GM18511 (cell line): ENCODE measurements around the gene TCF4.

Experiments
- ATAC-seq: cut with Tn5 transposase; IDR thresholded peaks from one replicate; pipeline ENCODE4 v1.9.1; 2021; ENCODE audit warnings: mild to moderate bottlenecking, moderate library complexity; ENCODE audit not compliant: unreplicated experiment

Gene TCF4

DNA sequence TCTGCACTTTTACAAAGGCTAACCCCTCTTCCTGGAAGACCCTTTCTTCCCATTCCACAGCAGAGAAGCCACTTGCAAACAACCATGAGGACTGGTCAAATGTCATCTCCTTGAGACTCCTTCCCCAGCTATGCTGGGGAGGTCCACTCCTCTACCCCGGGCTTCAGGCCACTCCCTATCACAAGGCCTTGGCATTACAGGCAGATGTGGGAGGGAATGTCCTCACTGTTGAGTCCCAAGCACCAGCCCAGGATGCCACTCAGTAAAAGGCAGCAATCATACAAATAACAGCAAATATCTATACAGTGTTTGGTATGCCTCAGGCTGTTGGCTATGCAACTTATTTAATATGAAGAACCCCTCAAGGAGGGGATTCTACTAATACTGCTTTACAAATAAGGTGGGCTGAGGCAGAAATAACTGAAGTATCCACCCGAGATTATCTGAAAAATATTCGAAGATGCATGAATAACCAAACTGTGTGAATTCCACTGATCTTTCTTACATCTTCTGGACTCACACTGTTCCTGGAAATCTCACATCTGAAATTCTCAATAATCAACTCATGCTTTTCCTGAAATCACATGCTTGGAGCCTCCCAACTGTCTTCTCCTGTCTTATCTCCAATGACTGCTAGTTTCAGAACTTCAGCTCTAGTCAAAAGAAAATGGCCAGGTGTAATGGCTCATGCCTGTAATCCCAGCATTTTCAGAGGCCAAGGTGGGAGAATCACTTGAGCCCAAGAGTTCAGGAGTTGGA, 226.3 kb downstream of the TCF4 start:
- no peak for ATAC-seq

DNA sequence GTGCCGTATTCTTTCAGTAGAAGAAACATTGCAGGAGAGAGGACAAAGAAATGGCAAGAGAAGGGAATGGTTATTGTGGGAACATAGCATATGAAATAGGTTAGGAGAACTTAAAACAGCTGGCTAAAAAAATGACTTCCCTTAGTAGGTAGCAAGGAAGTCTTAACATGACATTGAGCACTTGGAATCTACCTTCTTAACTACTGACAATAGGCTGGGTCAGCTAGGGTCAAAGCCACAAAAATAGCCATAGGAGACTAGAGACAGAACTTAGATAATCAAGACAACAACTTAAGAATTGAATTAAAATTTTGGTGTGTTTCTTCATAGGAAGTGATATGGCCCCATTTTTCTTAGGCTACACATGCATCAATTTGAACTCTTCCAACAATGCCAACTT, 227.9 kb downstream of the TCF4 start:
- no peak for ATAC-seq

DNA sequence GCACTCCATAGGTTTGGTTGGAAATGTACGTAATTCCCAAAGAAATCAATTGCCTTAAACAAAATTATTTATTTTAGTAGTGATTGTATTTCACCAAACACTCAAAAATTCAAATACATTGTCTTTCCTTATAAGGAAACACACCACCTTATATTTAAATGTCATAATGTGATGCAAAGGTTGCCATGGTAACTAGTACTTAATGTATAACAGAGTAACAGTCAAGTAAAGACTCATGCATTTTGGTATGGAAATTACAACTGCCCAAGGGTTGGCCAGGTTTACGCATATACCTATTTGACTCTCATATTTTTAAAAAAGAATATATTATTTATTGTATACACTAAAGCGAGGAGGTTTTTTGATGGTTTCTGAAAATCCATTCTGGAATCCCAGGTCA, 231.2 kb downstream of the TCF4 start:
- ATAC-seq, result no peak

DNA sequence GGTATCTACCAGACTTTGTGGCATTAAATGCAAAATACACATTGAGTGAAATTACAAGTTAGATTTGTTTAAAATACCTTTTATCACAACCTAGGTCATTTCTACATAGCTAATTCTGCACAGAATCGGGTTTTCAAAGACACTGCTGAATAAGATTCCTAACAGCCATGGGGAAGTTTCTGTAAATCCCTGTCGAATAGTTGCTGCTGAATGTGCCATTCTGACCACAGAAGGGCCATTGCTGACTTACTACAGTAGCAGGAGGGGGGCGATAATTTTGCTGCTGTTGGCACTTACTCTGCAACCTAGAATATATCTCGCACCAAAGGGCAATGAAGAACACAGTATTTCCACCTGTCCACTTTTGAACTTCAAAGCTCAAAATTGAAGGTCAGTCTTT, 232.8 kb downstream of the TCF4 start:
- ATAC-seq, result no peak

DNA sequence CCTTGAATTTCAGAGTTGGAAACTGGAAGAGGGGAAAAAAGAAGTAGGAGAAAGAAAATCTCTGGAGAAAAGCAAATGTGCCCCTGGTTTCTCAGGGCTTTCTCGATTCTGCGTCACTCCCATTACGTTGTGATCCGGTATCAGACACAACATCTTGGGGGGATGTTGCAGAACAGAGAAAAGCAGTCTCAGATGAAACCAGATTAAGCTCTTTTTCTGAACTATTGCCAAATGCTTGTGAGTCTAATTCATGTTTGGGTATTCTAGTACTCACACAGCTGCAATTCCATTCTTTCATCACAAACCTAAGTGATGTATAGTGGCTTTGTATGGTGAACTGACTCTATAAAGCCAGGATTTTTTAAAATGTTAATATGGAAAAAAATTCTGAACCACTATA, 233.2 kb downstream of the TCF4 start:
- no peak for ATAC-seq

DNA sequence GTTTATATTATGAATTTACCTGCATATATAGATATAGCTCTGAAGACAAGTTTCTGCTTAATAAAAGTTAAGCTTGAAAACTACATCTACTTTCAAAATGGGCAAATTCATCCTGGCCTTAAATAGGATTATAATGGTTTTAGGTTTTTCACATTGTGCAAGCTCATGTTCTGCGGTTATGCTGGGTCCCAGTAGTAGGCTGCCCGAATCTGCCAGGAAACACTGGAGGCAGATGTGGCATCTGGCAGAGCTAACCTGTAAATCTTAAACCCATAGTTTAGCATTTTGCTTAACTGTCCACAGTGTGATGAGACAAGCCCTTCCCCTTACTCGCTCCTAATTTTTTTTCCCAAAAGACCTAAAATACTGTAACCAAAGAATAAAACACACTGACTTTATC, 234.2 kb downstream of the TCF4 start:
- no peak for ATAC-seq

DNA sequence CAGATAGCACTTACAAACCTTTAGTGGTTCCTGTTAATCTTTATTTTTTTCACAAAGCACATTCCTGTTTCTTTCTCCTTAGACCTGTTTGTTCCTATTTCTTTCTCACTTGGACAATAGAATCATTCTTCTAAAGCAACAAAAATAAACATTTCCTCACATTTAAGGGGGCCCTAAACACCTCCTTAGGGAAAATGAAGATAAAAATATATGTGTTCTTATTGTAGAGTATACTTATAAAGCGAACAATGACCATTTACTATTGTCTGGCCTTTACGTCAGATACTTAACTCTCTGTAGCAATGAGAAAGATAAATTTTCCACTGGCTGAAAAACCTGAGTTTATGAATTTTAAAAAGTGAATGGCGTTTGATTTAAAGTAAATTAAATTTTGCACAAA, 234.6 kb downstream of the TCF4 start:
- no peak for ATAC-seq

DNA sequence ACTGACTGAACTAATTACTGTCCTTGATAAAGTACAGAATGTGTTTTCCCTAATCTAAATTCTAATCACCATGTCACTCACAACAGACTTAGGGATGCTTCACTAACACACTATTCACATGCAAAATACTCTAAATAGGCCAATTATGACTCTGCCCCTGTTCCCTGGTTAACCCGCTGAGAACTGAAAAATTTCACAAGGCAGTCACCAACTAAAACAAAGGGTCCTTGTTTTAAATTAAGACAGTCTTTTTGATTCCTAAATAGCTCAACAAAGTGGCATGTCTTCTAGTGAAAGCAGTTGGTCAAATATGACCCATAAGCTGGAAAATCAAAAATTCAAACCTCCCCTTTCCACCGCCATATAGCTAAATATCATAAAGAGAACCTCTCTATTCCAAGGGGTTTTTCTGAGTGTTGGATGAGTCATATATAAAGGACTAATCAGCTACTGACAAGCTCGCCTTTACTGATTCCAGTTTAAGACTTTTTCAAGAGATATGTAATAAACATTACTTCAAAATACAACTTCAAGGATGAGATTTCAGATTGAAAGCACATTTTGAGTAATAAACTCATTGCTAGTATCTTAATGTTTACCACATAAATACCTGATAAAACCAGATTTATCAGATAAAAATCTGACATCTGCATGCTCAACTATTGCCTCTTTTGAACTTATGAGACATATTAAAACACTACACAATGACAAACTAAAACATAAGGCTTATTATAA, 235.8 kb downstream of the TCF4 start:
- ATAC-seq, result peak; percentile 51

DNA sequence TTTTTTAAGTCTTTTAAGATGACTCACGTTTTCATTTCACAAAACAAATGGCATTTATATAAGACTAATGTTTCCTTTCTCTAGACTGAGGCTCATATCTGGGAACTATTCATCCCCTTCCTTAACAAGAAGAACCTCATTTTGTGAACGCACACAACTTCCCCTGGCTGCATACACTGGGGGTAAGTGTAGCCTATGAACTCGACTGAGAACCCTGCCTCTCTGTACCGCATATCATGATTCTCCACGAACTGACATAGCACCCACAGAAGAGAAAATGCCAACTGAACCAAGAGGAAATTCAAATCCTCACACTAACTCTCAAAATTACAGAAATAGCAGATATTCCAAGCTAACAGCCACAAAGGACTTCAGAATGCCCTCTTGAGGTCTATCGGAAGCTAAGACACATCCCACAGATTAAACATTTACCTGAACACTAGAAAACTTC, 236.7 kb downstream of the TCF4 start:
- no peak for ATAC-seq

DNA sequence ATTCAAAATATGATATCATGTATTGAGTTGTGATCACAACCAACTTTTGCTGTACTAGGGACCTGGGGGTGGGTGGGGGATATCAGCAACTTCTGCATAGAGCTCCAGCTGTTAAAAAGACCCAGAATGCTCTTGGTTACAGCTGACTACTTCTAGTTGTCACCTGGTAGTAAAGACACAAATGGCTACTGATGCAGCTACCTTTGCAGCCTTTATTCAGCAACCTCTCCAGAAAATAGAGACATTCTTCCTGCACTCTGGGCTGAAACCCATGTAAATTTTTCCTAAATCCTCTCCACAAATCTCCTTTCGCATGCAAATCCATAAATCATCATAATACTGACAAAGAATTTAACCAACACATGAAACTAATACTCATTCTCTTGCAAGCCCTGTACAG, 238.3 kb downstream of the TCF4 start:
- no peak for ATAC-seq

DNA sequence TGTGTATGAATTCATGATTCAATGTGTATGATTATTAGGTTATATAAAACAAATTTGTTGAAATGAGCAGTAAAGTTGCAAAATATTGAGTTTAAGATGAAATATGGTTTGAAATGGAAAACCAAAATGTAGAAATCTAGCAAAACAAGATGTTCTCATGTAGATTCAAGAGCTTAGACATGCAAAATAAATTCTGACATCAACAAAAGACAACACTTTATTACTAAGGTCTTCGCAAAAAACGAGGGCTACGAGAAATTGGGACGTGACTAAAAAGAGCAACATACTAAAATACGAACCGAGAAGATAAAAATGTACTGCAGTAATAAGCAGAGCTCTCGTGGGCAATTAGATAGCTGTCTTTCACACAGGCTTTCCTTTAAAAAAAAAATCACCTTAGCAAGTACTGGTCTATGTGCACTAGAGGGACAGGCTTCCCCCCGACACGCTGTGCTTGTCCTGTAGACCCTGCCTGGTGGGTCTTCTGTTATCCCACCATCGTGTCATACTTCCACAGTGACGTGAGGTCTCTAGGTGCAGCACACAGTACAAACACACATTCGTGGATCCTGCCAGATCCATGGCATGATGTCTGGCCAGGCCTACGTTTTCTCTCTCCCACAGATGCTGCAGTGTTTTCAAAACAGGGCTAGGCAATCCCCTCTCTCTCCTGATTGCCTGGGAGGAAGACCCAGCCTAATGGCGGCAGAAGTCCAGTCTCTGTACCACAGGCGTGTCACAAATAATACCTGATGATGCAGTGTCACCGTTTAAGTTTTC, 240.8 kb downstream of the TCF4 start:
- no peak for ATAC-seq

DNA sequence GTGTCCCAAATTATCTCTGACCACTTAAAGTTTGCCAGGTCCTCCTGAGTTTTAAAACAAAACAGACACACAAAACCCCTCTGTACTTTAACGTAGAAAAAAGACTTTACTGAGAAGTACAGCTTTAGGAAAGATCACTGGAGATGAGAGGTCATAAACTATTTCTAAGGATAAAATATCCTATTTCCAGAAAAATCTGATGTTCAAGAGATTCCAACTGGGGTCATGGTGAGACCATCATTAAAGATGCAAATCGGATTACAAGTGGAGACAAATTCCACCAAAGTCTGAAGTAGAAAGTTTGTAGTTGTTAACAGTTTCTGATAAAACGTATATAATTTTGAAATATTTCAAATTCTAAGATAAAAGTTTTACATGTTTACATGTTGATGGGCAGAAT, 241.6 kb downstream of the TCF4 start:
- ATAC-seq, result no peak

DNA sequence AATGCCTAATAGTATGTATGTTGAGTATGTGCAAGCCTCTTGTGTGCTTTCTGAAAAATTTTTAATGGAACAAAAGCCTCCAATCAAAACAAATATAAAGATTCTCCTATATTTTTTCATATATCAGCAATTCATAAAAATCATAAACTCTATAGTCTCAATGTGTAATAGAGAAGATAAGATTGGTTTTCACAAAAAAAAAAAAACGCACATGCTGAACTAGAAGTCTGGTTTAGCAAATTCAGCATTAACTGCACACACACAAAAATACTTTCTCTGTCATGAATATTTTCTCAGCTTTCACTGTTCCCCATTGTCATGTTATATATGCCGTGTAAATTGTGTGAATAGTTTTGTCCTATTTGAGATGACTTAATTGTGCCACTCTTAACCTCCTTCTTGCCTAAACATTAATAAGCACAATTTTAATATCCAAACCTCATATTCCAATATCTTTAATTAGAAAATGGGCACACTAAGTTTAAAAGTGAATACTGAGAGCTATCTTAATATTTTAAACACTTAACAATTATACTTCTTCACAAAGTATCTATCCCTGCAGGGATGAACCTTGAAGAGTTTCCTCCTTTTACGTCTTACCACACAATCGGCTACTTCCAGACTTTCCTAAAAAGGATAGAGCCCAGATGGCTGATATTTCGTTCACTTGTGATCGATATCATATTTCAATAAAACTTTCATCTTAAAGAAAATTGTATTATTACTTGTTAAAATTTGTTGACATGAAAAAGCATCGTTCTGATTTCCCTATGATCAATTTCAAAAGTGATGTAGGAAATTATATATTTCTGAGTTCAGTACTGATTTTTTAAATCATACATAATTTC, 242.7 kb downstream of the TCF4 start:
- no peak for ATAC-seq

DNA sequence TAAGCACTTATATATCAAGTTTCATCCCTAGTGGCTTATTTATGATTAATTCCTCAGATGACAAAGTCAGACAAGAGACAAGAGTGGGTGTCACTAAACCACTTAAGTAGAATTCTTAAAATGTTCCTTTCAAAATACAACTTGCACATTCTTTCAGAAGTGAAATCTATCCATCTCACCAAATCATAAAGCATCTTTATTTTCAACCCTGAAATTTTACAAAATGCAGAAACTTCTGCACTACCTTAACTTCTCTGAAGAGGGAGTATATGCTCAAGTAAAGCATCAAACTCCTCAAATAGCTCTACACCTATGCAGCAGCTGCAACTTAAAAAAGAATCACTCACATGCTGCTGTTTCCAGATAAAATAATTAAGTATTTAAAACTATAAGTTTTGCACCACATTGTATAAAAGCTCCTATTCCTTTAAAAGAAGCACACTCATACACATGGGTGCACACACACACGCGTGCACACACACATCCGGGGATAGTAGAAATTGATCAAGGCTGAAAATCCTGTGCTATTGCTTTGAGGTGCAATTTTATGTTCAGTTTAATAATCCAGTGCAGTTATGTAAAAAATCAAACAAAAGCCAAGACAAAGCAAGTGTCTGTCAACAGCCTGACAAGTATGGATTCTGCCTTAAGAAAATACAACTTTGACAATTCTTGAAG, 244.5 kb downstream of the TCF4 start:
- peak; percentile 77 for ATAC-seq

DNA sequence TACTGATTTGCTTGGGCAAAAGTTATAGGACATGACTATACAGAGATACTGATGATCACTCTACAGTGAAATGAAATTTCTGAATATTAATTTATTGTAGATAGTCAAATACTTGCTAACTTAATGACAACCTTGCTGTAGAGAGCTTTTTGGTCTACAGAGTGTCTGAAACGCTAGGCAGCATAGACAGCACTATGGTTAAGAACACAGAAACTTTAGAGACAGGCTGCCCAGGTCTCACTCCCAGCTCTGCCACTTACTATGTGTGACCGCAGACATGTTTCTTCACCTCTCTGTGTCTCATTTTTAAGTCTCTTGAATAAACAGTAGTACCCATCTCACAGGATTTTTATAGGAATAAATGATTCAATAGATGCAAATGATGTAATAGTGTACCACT, 247.0 kb downstream of the TCF4 start:
- no peak for ATAC-seq

DNA sequence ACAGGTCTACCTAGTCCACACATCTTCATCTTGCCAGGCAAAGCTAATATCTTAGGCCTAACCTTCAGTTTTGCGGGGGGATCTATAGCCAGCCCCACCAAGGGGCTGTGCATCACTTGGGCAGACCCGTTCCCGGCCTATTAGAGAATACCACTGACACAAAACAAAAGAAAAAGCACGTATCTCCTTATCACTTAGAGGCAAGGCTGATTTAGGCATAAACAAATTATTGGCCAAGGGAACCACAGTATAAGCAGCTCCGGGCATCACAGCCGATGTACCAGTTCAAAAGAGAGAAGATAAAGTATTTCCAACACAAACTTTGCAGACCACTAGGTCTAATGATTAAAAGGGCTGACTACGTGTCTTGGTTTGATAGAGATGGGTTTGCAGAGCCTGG, 248.0 kb downstream of the TCF4 start:
- no peak for ATAC-seq

DNA sequence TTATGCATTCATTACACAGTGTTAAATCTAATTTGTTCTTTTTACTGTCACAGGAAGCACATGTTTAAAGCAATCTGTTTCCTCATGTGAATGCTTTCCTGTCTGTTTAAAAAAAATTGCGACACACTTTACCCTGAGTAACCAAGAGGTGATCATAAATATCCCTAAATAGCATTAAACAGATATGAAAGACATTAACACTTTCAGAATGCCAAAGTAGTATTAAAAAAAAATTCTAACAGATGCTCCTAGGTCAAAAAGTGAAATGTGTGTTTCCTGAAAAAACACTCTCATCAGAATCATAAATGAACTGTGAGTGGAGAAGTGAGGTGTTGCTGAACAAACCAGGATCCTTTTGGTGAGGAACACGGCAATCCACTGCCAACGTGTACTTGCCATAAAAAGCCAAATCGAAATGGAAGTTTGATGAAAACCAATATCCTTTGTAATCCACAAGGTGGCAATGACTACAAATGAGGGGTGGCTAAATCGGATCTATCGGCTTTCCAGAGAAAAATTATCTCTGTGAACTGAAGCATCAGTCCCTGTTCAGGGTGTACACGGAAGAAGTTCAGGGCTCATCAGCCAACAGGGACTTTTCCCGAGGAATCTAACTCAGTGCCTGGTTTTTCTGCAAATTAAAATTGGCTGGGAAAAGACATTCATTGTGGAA, 248.9 kb downstream of the TCF4 start:
- ATAC-seq, result no peak

DNA sequence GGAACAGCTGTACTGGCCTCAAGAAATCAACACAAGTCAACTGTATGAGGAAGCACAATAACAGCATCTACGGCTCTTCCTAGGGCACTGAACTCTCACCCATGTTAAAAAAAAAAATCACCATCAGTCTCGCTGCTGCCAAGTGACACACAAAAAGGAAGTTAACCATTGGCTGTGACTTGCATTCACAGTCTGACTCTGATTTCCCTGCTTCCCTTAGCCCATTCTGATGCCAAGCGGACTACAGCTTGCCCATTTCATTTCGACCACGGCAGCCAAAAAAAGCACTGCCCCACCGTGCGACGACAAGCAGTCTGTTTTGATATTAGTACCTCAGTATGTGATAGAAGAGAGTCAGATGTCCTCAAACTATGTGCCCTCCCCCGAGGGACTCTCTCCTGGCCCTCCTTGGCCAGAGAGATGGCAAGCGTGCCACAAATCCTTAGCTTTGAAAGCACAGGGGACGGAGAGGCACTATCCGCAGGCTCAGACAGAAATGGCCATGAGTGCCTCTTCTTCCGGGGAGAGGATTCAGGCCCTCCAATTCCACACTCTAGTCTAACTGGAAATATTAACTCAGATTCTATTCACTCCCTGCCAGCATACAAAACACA, 250.0 kb downstream of the TCF4 start:
- ATAC-seq, result peak; percentile 78

DNA sequence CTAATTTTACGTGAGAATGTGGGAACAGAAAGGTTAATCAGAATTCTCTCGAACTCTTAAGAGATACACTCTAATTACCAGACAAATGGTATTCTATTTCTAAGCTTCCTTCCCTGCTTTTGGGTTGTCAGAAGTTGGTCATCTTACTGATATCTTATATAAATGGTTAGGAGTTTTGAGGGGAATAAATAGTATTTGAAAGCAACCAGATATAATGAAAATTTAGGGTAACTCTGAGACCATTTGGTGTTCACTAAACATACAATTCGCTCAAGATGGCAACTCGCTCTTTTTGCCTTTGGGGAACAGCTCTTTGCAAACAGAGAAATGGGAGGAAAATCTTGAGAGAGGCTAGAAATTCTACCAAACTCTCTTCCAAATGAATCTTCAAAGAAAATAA, 250.9 kb downstream of the TCF4 start:
- ATAC-seq, result no peak
